SK-N-SH (cell line): ENCODE data around the gene CCDC138. TPM values are rescaled to one million over a fixed set of nuclear protein-coding genes. Genes with fewer than 3 reads are reported as not detected.

Source experiments
- CTCF ChIA-PET: fragments of 300-600, 350-600 bp; formaldehyde crosslinking; extraction: SDS; loops from one replicate; lab custom pipeline; 2021; lab: Yijun Ruan, JAX
- POLR2A ChIA-PET: fragments of 350-600 bp; sonication (Branson Sonifier 250); formaldehyde crosslinking; extraction: SDS; loops from one replicate; lab custom pipeline; 2020; ENCODE audit warnings: antibody characterized with exemption, inconsistent platforms; lab: Yijun Ruan, JAX
- DNase-seq: peaks from one replicate; pipeline ENCODE4 v3.0.0; 2012
- H2AFZ ChIP-seq: fragments of 200-600 bp; sonication (generic); 2 replicates; pipeline ENCODE4 v1.8.1; 2016; ENCODE audit warnings: antibody characterized with exemption, mild to moderate bottlenecking, low read depth
- H3F3A ChIP-seq: fragments of 200-600 bp; sonication (generic); replicated peaks from 2 replicates; pipeline ENCODE3; 2016; ENCODE audit warnings: antibody characterized with exemption, mild to moderate bottlenecking; ENCODE audit not compliant: insufficient read depth
- H3K27ac ChIP-seq, 2 experiments: fragments of 200-500 bp in 1 of 2; fragments of 200-600 bp in 1 of 2; sonication (Bioruptor generic) in 1 of 2; sonication (generic), shearing (Covaris generic) in 1 of 2; 2 replicates each; pipeline versions ENCODE4 v1.5.1 to v1.6.1; 2014 to 2016; ENCODE audit warnings: low read depth in 2 of 2, inconsistent platforms in 1 of 2, low read length in 1 of 2, mild to moderate bottlenecking in 1 of 2, mixed read lengths in 1 of 2
- H3K27me3 ChIP-seq: fragments of 200-600 bp; sonication (generic), shearing (Covaris generic); 2 replicates; pipeline ENCODE4 v1.6.1; 2016; ENCODE audit warnings: mixed run types; ENCODE audit not compliant: insufficient read depth
- H3K36me3 ChIP-seq, 2 experiments: fragments of 200-500 bp in 1 of 2; fragments of 200-600 bp in 1 of 2; sonication (Bioruptor generic) in 1 of 2; sonication (generic) in 1 of 2; replicated peaks in 1 of 2; 2 replicates each; pipeline versions ENCODE3 to v1.5.1; 2014 to 2016; ENCODE audit warnings: low read length in 1 of 2, mild to moderate bottlenecking in 1 of 2; ENCODE audit not compliant: insufficient read depth in 2 of 2, control insufficient read depth in 1 of 2
- H3K4me1 ChIP-seq, 2 experiments: fragments of 200-500 bp in 1 of 2; fragments of 200-600 bp in 1 of 2; sonication (Bioruptor generic) in 1 of 2; sonication (generic), shearing (Covaris generic) in 1 of 2; 2 replicates each; pipeline versions ENCODE4 v1.5.1 to v1.6.1; 2014 to 2016; ENCODE audit warnings: low read depth in 1 of 2, low read length in 1 of 2, mixed run types in 1 of 2; ENCODE audit not compliant: insufficient read depth in 2 of 2, control insufficient read depth in 1 of 2
- H3K4me2 ChIP-seq: fragments of 200-600 bp; sonication (generic), shearing (Covaris generic); 2 replicates; pipeline ENCODE4 v1.6.1; 2017; ENCODE audit warnings: mixed run types
- H3K4me3 ChIP-seq, 2 experiments: fragments of 200-500 bp in 1 of 2; fragments of 200-600 bp in 1 of 2; sonication (Bioruptor generic) in 1 of 2; sonication (generic), shearing (Covaris generic) in 1 of 2; 2 replicates each; pipeline versions ENCODE4 v1.5.1 to v1.8.1; 2014 to 2016; ENCODE audit warnings: low read depth in 2 of 2, inconsistent platforms in 1 of 2, low read length in 1 of 2, mild to moderate bottlenecking in 1 of 2, mixed read lengths in 1 of 2, moderate library complexity in 1 of 2
- H3K79me2 ChIP-seq: fragments of 200-600 bp; sonication (generic); 2 replicates; pipeline ENCODE4 v1.8.1; 2017; ENCODE audit warnings: mild to moderate bottlenecking; ENCODE audit not compliant: insufficient read depth
- H3K9ac ChIP-seq: fragments of 200-600 bp; sonication (generic); 2 replicates; pipeline ENCODE4 v1.6.1; 2017; ENCODE audit warnings: mixed run types
- H3K9me2 ChIP-seq: fragments of 200-600 bp; sonication (generic); 2 replicates; pipeline ENCODE4 v1.6.1; 2017; ENCODE audit warnings: mixed run types
- H3K9me3 ChIP-seq: fragments of 200-600 bp; sonication (generic); 2 replicates; pipeline ENCODE4 v1.6.1; 2017; ENCODE audit warnings: mixed run types, mild to moderate bottlenecking, moderate library complexity
- H4K20me1 ChIP-seq: fragments of 200-600 bp; sonication (generic); 2 replicates; pipeline ENCODE4 v1.6.1; 2017; ENCODE audit warnings: mild to moderate bottlenecking, mixed run types; ENCODE audit not compliant: insufficient read depth
- CHD2 ChIP-seq: fragments of 150-350 bp; IDR thresholded peaks from 2 replicates; pipeline ENCODE4 v1.6.1; 2018; ENCODE audit warnings: low read length; ENCODE audit not compliant: partially characterized antibody
- ELF1 ChIP-seq: IDR thresholded peaks from 2 replicates; pipeline ENCODE4 v1.4.0; 2012
- FOSL2 ChIP-seq: IDR thresholded peaks from 2 replicates; pipeline ENCODE4 v1.4.0; 2012; ENCODE audit warnings: low read depth, mild to moderate bottlenecking, moderate library complexity, borderline replicate concordance
- FOXJ3 ChIP-seq: sonication (generic); formaldehyde crosslinking; IDR thresholded peaks from 2 replicates; pipeline ENCODE4 v1.5.1; 2020; ENCODE audit warnings: mild to moderate bottlenecking, missing genetic modification reagents
- FOXM1 ChIP-seq: IDR thresholded peaks from 2 replicates; pipeline ENCODE4 v1.4.0; 2012; ENCODE audit warnings: low read depth, mild to moderate bottlenecking
- GABPA ChIP-seq: IDR thresholded peaks from 2 replicates; pipeline ENCODE4 v1.4.0; 2012; ENCODE audit warnings: low read depth, mild to moderate bottlenecking
- POLR2AphosphoS5 ChIP-seq: IDR thresholded peaks from 2 replicates; pipeline ENCODE4 v1.6.1; 2012; ENCODE audit warnings: low read depth, low read length
- TAF1 ChIP-seq: IDR thresholded peaks from 2 replicates; pipeline ENCODE4 v1.6.1; 2012; ENCODE audit warnings: low read depth, mild to moderate bottlenecking, low read length, moderate library complexity, borderline replicate concordance
- TCF12 ChIP-seq: IDR thresholded peaks from 2 replicates; pipeline ENCODE4 v1.4.0; 2012
- WGBS: methylation state at CpG from one replicate; pipeline ENCODE4 v1.1.6; 2017; ENCODE audit warnings: low lambda C conversion rate; 5-methylcytosine and 5-hydroxymethylcytosine counted together
- polyA plus RNA-seq, 3 experiments: library from polyadenylated mRNA; depleted of rRNA; stranded (reverse); fragments of >200 nt; gene quantifications; 2 replicates each; pipeline ENCODE4 v1.2.3, GENCODE V29; 2012
- TF ChIP-seq, protein P1 (sequence below): IDR thresholded peaks from 2 replicates; pipeline ENCODE4 v1.4.0; 2012; ENCODE audit warnings: low read depth
- TF ChIP-seq, protein P2 (sequence below): IDR thresholded peaks from 2 replicates; pipeline ENCODE4 v1.4.0; 2012; ENCODE audit warnings: low read depth, borderline replicate concordance

CCDC138 gene
- polyA plus RNA-seq, 1 of the 3 experiments (the other 2 are of a cell fraction): 1.2 TPM

DNA sequence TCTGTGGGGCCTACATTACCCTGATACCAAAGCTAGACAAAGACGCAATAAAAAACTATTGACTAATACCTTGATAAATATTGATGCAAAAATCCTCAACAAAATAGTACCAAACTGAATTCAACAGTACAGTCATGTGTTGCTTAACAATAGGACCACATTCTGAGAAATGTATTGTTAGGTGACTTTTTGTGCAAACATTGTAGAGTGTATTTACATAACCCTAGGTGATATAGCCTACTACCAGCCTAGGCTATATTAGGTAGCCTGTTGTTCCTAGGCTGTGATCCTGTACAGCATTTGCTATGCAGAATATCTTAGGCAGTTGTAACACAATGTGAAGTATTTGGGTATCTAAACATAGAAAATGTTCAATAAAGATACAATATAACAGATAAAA, 36.7 kb downstream of the CCDC138 start:
- POLR2A ChIA-PET: no interaction called here
- Histone ChIP-seq H4K20me1 (no peaks in the 10 kb centered on the region), H3K9me2 (0 out of 2 replicates have a peak, but pooled peaks cover 6% of the 10 kb centered on the region), H3K27ac (no peak overlapping the region), H3K36me3 (peaks cover 15 to 46% of the 10 kb centered on the region in 2 experiments), H3K4me1 (no peaks in the 10 kb centered on the region), H3K9me3 (no peaks in the 10 kb centered on the region), H3K4me2 (no peak overlapping the region), H3K4me3 (no peak overlapping the region), H3K9ac (no peak overlapping the region), H2AFZ (no peak overlapping the region), H3F3A (peaks cover 14% of the 10 kb centered on the region), H3K79me2 (no peaks in the 10 kb centered on the region), H3K27me3 (no peaks in the 10 kb centered on the region)
- CTCF ChIA-PET: interaction anchor here (1.2 to 1.3 kb wide), 2 partner anchors 12 to 17 kb away, joined by 3 to 4 read pairs; no protein-coding TSS in a partner anchor
- TF ChIP-seq FOXM1 (no peak), POLR2AphosphoS5 (no peak), FOXJ3 (CRISPR knock-in tag) (no peak), FOSL2 (no peak), CHD2 (no peak), GABPA (no peak), ELF1 (no peak), TAF1 (no peak), TCF12 (no peak)
- TF ChIP-seq, protein P1, sequence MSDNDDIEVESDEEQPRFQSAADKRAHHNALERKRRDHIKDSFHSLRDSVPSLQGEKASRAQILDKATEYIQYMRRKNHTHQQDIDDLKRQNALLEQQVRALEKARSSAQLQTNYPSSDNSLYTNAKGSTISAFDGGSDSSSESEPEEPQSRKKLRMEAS: no peak
- 100% methylated on average over 1 of the region's 1 CpG for WGBS
- DNase-seq: no peak

DNA sequence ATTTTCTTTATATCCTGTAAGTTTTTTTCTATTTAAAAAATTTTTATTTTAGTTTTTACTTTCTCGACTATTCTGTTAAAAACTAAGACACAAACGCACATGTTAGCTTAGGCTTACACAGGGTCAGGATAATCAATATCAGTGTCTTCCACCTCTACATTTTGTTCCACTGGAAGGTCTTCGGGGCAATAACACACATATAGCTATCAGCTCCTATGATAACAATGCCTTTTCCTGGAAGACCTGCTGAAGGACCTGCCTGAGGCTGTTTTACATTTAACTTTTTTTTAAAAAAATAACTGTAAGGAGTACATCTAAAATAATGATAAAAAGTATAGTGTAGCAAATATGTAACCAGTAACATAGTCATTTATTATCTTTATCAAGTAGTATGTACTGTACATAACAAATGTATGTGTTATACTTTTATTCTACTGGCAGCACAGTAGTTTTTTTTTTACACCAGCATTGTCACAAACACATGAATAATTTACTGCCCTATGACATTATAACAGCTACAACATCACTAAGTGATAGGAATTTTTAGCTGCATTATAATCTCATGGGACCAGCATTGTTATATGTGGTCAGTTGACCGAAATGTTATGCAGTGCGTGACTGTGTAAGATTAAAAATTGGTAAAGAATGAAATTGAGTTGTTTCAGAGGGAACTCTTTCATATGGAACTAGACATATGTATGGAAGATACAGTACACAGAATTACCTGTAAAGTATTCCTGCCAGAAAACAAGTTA, 37.9 kb downstream of the CCDC138 start:
- 95% methylated on average over 5 of the region's 5 CpGs for WGBS
- no peaks in the 10 kb centered on the region for H3K9me3 ChIP-seq
- H3K27ac ChIP-seq: no peak overlapping the region
- peaks cover 14% of the 10 kb centered on the region for H3F3A ChIP-seq
- CTCF ChIA-PET: interaction anchor here (0.9 to 1.3 kb wide), 3 partner anchors 9 to 104 kb away, joined by 3 read pairs; no protein-coding TSS in a partner anchor
- 0 out of 2 replicates have a peak, but pooled peaks cover 6% of the 10 kb centered on the region for H3K9me2 ChIP-seq
- POLR2A ChIA-PET: no interaction called here
- no peaks in the 10 kb centered on the region for H3K27me3 ChIP-seq
- H3K36me3 ChIP-seq: peaks cover 8 to 37% of the 10 kb centered on the region in 2 experiments
- no peaks in the 10 kb centered on the region for H3K4me1 ChIP-seq
- no peaks in the 10 kb centered on the region for H3K79me2 ChIP-seq
- no peak overlapping the region for H3K4me2 ChIP-seq
- no peak for DNase-seq
- H2AFZ ChIP-seq: no peak overlapping the region
- no peak overlapping the region for H3K9ac ChIP-seq
- TF ChIP-seq, protein P2, sequence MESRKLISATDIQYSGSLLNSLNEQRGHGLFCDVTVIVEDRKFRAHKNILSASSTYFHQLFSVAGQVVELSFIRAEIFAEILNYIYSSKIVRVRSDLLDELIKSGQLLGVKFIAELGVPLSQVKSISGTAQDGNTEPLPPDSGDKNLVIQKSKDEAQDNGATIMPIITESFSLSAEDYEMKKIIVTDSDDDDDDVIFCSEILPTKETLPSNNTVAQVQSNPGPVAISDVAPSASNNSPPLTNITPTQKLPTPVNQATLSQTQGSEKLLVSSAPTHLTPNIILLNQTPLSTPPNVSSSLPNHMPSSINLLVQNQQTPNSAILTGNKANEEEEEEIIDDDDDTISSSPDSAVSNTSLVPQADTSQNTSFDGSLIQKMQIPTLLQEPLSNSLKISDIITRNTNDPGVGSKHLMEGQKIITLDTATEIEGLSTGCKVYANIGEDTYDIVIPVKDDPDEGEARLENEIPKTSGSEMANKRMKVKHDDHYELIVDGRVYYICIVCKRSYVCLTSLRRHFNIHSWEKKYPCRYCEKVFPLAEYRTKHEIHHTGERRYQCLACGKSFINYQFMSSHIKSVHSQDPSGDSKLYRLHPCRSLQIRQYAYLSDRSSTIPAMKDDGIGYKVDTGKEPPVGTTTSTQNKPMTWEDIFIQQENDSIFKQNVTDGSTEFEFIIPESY: no peak
- no peak for TF ChIP-seq FOXJ3 (CRISPR knock-in tag)
- H4K20me1 ChIP-seq: no peaks in the 10 kb centered on the region
- H3K4me3 ChIP-seq: no peak overlapping the region
